Neural crest cell (in vitro differentiated cells): Measurements from ENCODE around the gene CLSTN1. TPM values are rescaled to one million over a fixed set of nuclear protein-coding genes. Genes with fewer than 3 reads are reported as not detected.

Experiments used
- DNase-seq: peaks from one replicate; pipeline ENCODE4 v3.0.0; 2021; ENCODE audit warnings: low read depth, mixed read lengths, low spot score
- H3K27ac Mint-ChIP-seq: one replicate; pipeline ENCODE4 v1.8.0; 2021; ENCODE audit warnings: mild to moderate bottlenecking, mixed read lengths; ENCODE audit not compliant: unreplicated experiment
- H3K27me3 Mint-ChIP-seq: 2 replicates; pipeline ENCODE4 v1.8.0; 2021; ENCODE audit warnings: low read depth, mild to moderate bottlenecking, mixed read lengths
- H3K36me3 Mint-ChIP-seq: 2 replicates; pipeline ENCODE4 v1.8.0; 2021; ENCODE audit warnings: low read depth, mild to moderate bottlenecking, mixed read lengths
- H3K4me1 Mint-ChIP-seq: 2 replicates; pipeline ENCODE4 v1.8.0; 2021; ENCODE audit warnings: mixed read lengths
- H3K4me3 Mint-ChIP-seq: one replicate; pipeline ENCODE4 v1.8.0; 2021; ENCODE audit warnings: mild to moderate bottlenecking, mixed read lengths
- H3K9me3 Mint-ChIP-seq: 2 replicates; pipeline ENCODE4 v1.8.0; 2021; ENCODE audit warnings: mixed read lengths
- total RNA-seq: library from RNA; stranded (reverse); gene quantifications from 2 replicates; pipeline ENCODE4 v1.2.1, GENCODE V29; 2021
- TF ChIP-seq, protein P1 (sequence below): fragments of 200-600 bp; sonication (generic); conservative IDR thresholded peaks from 2 replicates; pipeline ENCODE4 v1.5.0; 2021; ENCODE audit warnings: antibody characterized with exemption, mild to moderate bottlenecking

Gene CLSTN1
- total RNA-seq, 1 donor from 2014 or later: 136 TPM

DNA sequence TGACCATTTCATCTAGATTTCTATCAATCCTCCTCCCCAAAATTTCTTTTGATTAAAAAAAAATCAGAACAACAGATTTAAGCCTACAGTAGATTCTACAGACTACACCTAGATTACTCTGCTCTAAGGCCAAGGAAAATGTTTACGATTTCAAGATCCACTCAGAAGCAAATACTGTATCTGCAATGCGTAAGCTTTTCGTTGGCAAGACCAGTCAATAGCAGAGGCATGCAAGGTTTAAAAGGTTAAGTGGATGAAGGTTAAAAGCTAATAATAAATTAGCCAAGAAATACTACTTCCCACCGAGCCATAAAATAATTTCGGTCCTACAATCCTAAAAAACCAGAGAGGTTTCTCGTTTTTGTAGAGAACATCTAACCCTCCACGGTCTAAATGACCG is 1.3 kb downstream of the CLSTN1 start:
- peaks cover 39% of the 10 kb centered on the region for H3K4me1 Mint-ChIP-seq

DNA sequence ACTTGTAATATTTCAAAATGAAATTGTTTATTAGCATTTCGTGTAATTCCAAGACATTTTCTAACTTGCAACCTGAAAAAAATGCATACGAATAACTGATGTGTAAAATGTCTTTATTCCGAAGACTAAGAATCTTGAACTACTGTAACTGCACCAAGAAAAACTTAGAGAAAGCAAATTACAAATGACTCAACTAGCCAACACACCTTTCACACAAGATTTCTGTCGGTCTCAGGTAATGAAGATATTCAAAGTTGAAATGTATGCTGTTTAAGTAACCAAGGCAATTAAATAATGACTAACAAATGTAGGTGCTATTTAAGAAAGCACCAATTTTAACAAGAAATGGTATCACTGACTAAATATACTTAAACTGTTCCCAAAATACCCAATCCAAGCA is 2.1 kb downstream of the CLSTN1 start:
- H3K27me3 Mint-ChIP-seq: peaks cover 16% of the 10 kb centered on the region
- TF ChIP-seq, protein P1, sequence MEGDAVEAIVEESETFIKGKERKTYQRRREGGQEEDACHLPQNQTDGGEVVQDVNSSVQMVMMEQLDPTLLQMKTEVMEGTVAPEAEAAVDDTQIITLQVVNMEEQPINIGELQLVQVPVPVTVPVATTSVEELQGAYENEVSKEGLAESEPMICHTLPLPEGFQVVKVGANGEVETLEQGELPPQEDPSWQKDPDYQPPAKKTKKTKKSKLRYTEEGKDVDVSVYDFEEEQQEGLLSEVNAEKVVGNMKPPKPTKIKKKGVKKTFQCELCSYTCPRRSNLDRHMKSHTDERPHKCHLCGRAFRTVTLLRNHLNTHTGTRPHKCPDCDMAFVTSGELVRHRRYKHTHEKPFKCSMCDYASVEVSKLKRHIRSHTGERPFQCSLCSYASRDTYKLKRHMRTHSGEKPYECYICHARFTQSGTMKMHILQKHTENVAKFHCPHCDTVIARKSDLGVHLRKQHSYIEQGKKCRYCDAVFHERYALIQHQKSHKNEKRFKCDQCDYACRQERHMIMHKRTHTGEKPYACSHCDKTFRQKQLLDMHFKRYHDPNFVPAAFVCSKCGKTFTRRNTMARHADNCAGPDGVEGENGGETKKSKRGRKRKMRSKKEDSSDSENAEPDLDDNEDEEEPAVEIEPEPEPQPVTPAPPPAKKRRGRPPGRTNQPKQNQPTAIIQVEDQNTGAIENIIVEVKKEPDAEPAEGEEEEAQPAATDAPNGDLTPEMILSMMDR: no peak
- peak overlapping the region; percentile 92 for H3K4me3 Mint-ChIP-seq
- no peaks in the 10 kb centered on the region for H3K9me3 Mint-ChIP-seq
- no peaks in the 10 kb centered on the region for H3K36me3 Mint-ChIP-seq
- H3K4me1 Mint-ChIP-seq: peaks cover 39% of the 10 kb centered on the region
- H3K27ac Mint-ChIP-seq: no peak overlapping the region
- DNase-seq: no peak

More for the DNA sequence above, 1.3 kb downstream of the CLSTN1 start:
- Mint-ChIP-seq H3K27me3 (peaks cover 16% of the 10 kb centered on the region), H3K36me3 (no peaks in the 10 kb centered on the region), H3K4me3 (peak overlapping the region; percentile 92), H3K9me3 (no peaks in the 10 kb centered on the region), H3K27ac (peak overlapping the region; percentile 92)
- TF ChIP-seq, protein P1: no peak
- DNase-seq: no peak

DNA sequence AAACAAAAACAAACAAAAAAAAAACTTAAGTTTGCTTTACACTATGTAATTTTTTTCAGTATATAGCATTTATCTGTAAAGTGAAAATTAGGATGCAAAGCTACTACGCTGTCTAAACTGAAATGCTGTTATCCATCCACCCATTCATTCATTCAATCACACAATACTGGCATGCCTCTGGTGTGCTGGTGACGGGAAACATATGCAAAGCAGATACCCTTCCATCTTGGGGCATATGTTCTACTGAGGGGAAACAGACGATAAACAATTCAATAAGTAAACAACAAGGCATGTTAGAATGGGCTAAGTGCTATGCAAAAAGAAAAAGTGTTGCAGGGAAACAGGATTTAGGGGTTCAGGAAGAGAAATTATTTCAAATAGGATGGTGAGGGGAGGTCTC is 3.2 kb downstream of the CLSTN1 start:
- TF ChIP-seq, protein P1: no peak
- Mint-ChIP-seq H3K4me3 (peak overlapping the region; percentile 58), H3K9me3 (no peaks in the 10 kb centered on the region), H3K27me3 (peaks cover 11% of the 10 kb centered on the region), H3K4me1 (peaks cover 35% of the 10 kb centered on the region), H3K27ac (no peak overlapping the region), H3K36me3 (peaks cover 2% of the 10 kb centered on the region)
- no peak for DNase-seq

DNA sequence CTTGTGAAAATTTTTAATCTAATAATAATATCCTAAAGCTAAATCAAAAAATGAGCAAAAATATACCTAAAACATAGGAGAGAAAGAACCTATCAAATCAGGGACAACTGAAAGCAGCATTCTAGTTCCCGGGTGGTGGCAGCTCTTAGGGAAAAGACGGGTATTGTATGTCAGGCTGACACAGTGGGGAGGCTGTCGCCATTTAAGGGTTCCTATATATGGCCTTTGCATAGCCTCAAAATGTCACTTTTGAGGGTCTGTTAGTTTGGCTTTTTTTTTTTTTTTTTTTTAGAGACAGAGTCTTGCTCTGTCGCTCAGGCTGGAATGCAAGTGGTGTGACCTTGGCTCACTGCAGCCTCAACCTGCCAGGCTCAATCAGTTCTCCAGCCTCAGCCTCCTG is 6.0 kb downstream of the CLSTN1 start:
- TF ChIP-seq, protein P1: no peak
- H3K36me3 Mint-ChIP-seq: peaks cover 2% of the 10 kb centered on the region
- peaks cover 28% of the 10 kb centered on the region for H3K4me1 Mint-ChIP-seq
- no peaks in the 10 kb centered on the region for H3K9me3 Mint-ChIP-seq
- no peaks in the 10 kb centered on the region for H3K27me3 Mint-ChIP-seq
- DNase-seq: no peak
- H3K27ac Mint-ChIP-seq: no peak overlapping the region
- H3K4me3 Mint-ChIP-seq: peak overlapping the region; percentile 31

DNA sequence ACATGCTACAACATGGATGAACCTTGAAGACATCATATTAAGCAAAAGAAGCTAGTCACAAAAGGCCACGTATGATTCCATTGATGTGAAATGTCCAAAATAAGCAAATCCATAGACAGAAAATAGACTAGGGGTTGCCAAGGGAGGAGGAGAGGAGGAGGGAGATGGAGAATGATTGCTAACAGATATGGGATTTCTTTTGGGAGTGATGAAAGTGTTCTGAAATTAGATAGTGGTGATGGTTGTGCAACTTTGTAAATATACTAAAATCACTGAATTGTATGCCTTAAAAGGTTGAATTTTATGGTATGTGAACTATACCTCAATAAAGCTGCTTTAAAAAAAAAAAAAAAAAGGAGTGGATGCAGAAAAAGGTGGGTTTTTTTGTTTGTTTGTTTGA is 7.6 kb downstream of the CLSTN1 start:
- H3K4me3 Mint-ChIP-seq: no peak overlapping the region
- no peak overlapping the region for H3K27ac Mint-ChIP-seq
- no peaks in the 10 kb centered on the region for H3K27me3 Mint-ChIP-seq

More for the DNA sequence above, 7.6 kb downstream of the CLSTN1 start:
- Mint-ChIP-seq H3K4me1 (peaks cover 15% of the 10 kb centered on the region), H3K36me3 (peaks cover 2% of the 10 kb centered on the region), H3K9me3 (no peaks in the 10 kb centered on the region)
- TF ChIP-seq, protein P1: no peak
- no peak for DNase-seq
